GM18511 (cell line): Measurements from ENCODE around the gene CCDC188.

Experiments used
- ATAC-seq: cut with Tn5 transposase; IDR thresholded peaks from one replicate; pipeline ENCODE4 v1.9.1; 2021; ENCODE audit warnings: mild to moderate bottlenecking, moderate library complexity; ENCODE audit not compliant: unreplicated experiment

The CCDC188 gene

GRCh38 chr22:20185750-20186149 is 34.9 kb upstream of the CCDC188 start:
- ATAC-seq = no peak

GRCh38 chr22:20184501-20185165 is 33.8 kb upstream of the CCDC188 start:
- no peak for ATAC-seq

GRCh38 chr22:20183823-20184222 is 33.0 kb upstream of the CCDC188 start:
- ATAC-seq = no peak

GRCh38 chr22:20183101-20183500 is 32.2 kb upstream of the CCDC188 start:
- no peak for ATAC-seq

GRCh38 chr22:20182365-20182764 is 31.5 kb upstream of the CCDC188 start:
- no peak for ATAC-seq

- ATAC-seq = no peak
These were observed 31.0 kb upstream of the CCDC188 start for GRCh38 chr22:20181884-20182236.

- ATAC-seq = no peak
These were observed 30.5 kb upstream of the CCDC188 start for GRCh38 chr22:20181194-20181883.

GRCh38 chr22:20180640-20181039 is 29.8 kb upstream of the CCDC188 start:
- no peak for ATAC-seq

GRCh38 chr22:20180245-20180630 is 29.4 kb upstream of the CCDC188 start:
- ATAC-seq = no peak

- ATAC-seq = no peak
These were observed 28.8 kb upstream of the CCDC188 start for GRCh38 chr22:20179455-20180244.

GRCh38 chr22:20178915-20179227 is 28.0 kb upstream of the CCDC188 start:
- no peak for ATAC-seq

GRCh38 chr22:20178075-20178914 is 27.4 kb upstream of the CCDC188 start:
- ATAC-seq = no peak

GRCh38 chr22:20177217-20177911 is 26.5 kb upstream of the CCDC188 start:
- ATAC-seq = no peak

GRCh38 chr22:20176421-20177085 is 25.7 kb upstream of the CCDC188 start:
- ATAC-seq = no peak

GRCh38 chr22:20175597-20175900 is 24.7 kb upstream of the CCDC188 start:
- ATAC-seq = no peak

GRCh38 chr22:20174785-20175596 is 24.1 kb upstream of the CCDC188 start:
- no peak for ATAC-seq

- ATAC-seq = no peak
These were observed 22.9 kb upstream of the CCDC188 start for GRCh38 chr22:20173772-20174171.

- ATAC-seq = no peak
These were observed 22.4 kb upstream of the CCDC188 start for GRCh38 chr22:20173246-20173645.

GRCh38 chr22:20172141-20172613 is 21.3 kb upstream of the CCDC188 start:
- no peak for ATAC-seq
